NB4 (cell line): Measurements from ENCODE around the gene ZNF697.

ENCODE experiments used
- DNase-seq: peaks from one replicate; pipeline ENCODE4 v3.0.0; 2010; ENCODE audit warnings: low read depth
- H3K4me3 ChIP-seq: one replicate; pipeline ENCODE4 v1.5.1; 2011; ENCODE audit warnings: mild to moderate bottlenecking, low read depth, low read length, moderate library complexity
- CTCF ChIP-seq: IDR thresholded peaks from one replicate; pipeline ENCODE4 v1.5.1; 2012; ENCODE audit warnings: low read depth, low read length
- MAX ChIP-seq: IDR thresholded peaks from 2 replicates; pipeline ENCODE4 v1.6.1; 2011; ENCODE audit warnings: low read depth, low read length
- MYC ChIP-seq: IDR thresholded peaks from 2 replicates; pipeline ENCODE4 v1.6.1; 2011; ENCODE audit warnings: low read depth, low read length
- POLR2A ChIP-seq: IDR thresholded peaks from 2 replicates; pipeline ENCODE4 v1.6.1; 2011; ENCODE audit warnings: mild to moderate bottlenecking; ENCODE audit not compliant: insufficient read length; ENCODE audit errors: extremely low read depth

The ZNF697 gene

GRCh38 chr1:119646521-119647227 is 1.4 kb downstream of the ZNF697 start:
- H3K4me3 ChIP-seq: peak overlapping the region; percentile 73
- DNase-seq: peak; percentile 60

GRCh38 chr1:119639109-119639508 is 9.0 kb downstream of the ZNF697 start:
- no peak for DNase-seq
- no peak overlapping the region for H3K4me3 ChIP-seq
- TF ChIP-seq CTCF: no peak
- no peak for TF ChIP-seq POLR2A
- no peak for TF ChIP-seq MYC

More at GRCh38 chr1:119646521-119647227, 1.4 kb downstream of the ZNF697 start:
- no peak for TF ChIP-seq MAX
- no peak for TF ChIP-seq MYC
- no peak for TF ChIP-seq CTCF
- no peak for TF ChIP-seq POLR2A

- no peak for DNase-seq
- TF ChIP-seq MYC (no peak), CTCF (no peak), MAX (no peak), POLR2A (no peak)
- H3K4me3 ChIP-seq: no peak overlapping the region
These were observed 10.4 kb downstream of the ZNF697 start for GRCh38 chr1:119637710-119638109.

- DNase-seq: no peak
- H3K4me3 ChIP-seq: no peak overlapping the region
- no peak for TF ChIP-seq POLR2A
- TF ChIP-seq CTCF: no peak
- TF ChIP-seq MYC: no peak
- no peak for TF ChIP-seq MAX
These were observed 11.5 kb downstream of the ZNF697 start for GRCh38 chr1:119636491-119637089.

GRCh38 chr1:119635811-119636390 is 12.2 kb downstream of the ZNF697 start:
- no peak overlapping the region for H3K4me3 ChIP-seq
- no peak for DNase-seq
- TF ChIP-seq CTCF: no peak
- TF ChIP-seq POLR2A: no peak
- TF ChIP-seq MYC: no peak
- TF ChIP-seq MAX: no peak
